ENCODE data around the gene RRH.
"Not testable (repeated sequence)": the region's sequence is repeated elsewhere in the genome, so short reads cannot be mapped to it uniquely, and the experiment has no call there.

Gene RRH

GRCh38 chr4:109846395-109847098, 18.8 kb downstream of the RRH start:
- no peak for DNase-seq

- DNase-seq, result no peak
These were observed 20.2 kb downstream of the RRH start, which contains the start of gene LRIT3 for GRCh38 chr4:109847896-109848442. TSS of gene LRIT3 (plus strand) at chr4:109848107. CDS start at chr4:109848202, 95 bp downstream.

GRCh38 chr4:109848501-109848900, 20.7 kb downstream of the RRH start:
- DNase-seq, result no peak

GRCh38 chr4:109850601-109851000, 22.8 kb downstream of the RRH start:
- no peak for DNase-seq

GRCh38 chr4:109859426-109860300, 31.9 kb downstream of the RRH start:
- not testable (repeated sequence) for DNase-seq

GRCh38 chr4:109861271-109861670, 33.5 kb downstream of the RRH start:
- DNase-seq, result no peak

- DNase-seq, result no peak
These were observed 34.2 kb downstream of the RRH start for GRCh38 chr4:109861916-109862511.

GRCh38 chr4:109864134-109864533, 36.4 kb downstream of the RRH start:
- DNase-seq, result no peak

GRCh38 chr4:109870061-109870460, 42.3 kb downstream of the RRH start:
- DNase-seq, result no peak

GRCh38 chr4:109872065-109872464, 44.3 kb downstream of the RRH start:
- no peak for DNase-seq

- no peak for DNase-seq
These were observed 45.3 kb downstream of the RRH start for GRCh38 chr4:109872950-109873656.

- no peak for DNase-seq
These were observed 46.2 kb downstream of the RRH start for GRCh38 chr4:109873791-109874514.

- no peak for DNase-seq
These were observed 47.3 kb downstream of the RRH start for GRCh38 chr4:109875106-109875505.

- not testable (repeated sequence) for DNase-seq
These were observed 47.8 kb downstream of the RRH start for GRCh38 chr4:109875553-109875952.

GRCh38 chr4:109876634-109877265, 49.0 kb downstream of the RRH start:
- no peak for DNase-seq

- no peak for DNase-seq
These were observed 49.6 kb downstream of the RRH start for GRCh38 chr4:109877400-109877799.

- DNase-seq, result no peak
These were observed 50.6 kb downstream of the RRH start for GRCh38 chr4:109878355-109878754.

GRCh38 chr4:109879081-109879480, 51.3 kb downstream of the RRH start:
- DNase-seq, result no peak

- DNase-seq, result no peak
These were observed 52.0 kb downstream of the RRH start for GRCh38 chr4:109879636-109880314.

GRCh38 chr4:109886303-109886702, 58.5 kb downstream of the RRH start:
- DNase-seq, result no peak

- DNase-seq, result no peak
These were observed 59.3 kb downstream of the RRH start for GRCh38 chr4:109887071-109887470.

Data from activated CD4-positive, alpha-beta T cell treated with anti-CD3 and anti-CD28 coated beads for 4 hours (primary cell).